Caki2 (cell line): ENCODE measurements around the gene KRTAP4-2. TPM values are rescaled to one million over a fixed set of nuclear protein-coding genes. Genes with fewer than 3 reads are reported as not detected.
A peak's percentile ranks its signal among the peaks of the same experiment; 100 is the strongest.

ENCODE experiments used
- DNase-seq: peaks from one replicate; pipeline ENCODE4 v3.0.0-alpha.2; 2015; ENCODE audit warnings: low read depth
- in situ Hi-C: cut with HindIII; loops from 2 replicates; pipeline ENCODE4 v1.10.0; 2016; ENCODE audit warnings: low sequenced_read_pairs, low pct_unique_long_range_greater_than_20kb, mixed read lengths
- total RNA-seq: library from RNA; depleted of rRNA; stranded (reverse); fragments of >200 nt; shearing (Covaris generic); gene quantifications from 2 replicates; pipeline ENCODE4 v1.2.3, GENCODE V29; 2014; ENCODE audit warnings: low replicate concordance; rRNA removed

Gene KRTAP4-2
- total RNA-seq, 1 experiment from 2014 or later = not detected

GRCh38 chr17:41131979-41132378 is 46.0 kb downstream of the KRTAP4-2 start:
- peak; percentile 16 for DNase-seq
- in situ Hi-C loops = no loop called here

Other genes starting within 250 kb of the KRTAP4-2 start
- gene KRT23, start 240.6 kb downstream of the KRTAP4-2 start, total RNA-seq = not detected in 2 replicates
- not detected in 2 replicates for gene KRT39, start 211.3 kb downstream of the KRTAP4-2 start, total RNA-seq
- not detected in 2 replicates for gene KRT40, start 193.9 kb downstream of the KRTAP4-2 start, total RNA-seq
- not detected in 2 replicates for gene KRTAP3-3, start 184.1 kb downstream of the KRTAP4-2 start, total RNA-seq
- not detected in 2 replicates for gene KRTAP3-2, start 178.3 kb downstream of the KRTAP4-2 start, total RNA-seq
- not detected in 2 replicates for gene KRTAP3-1, start 169.1 kb downstream of the KRTAP4-2 start, total RNA-seq
- gene KRTAP1-5, start 151.0 kb downstream of the KRTAP4-2 start, total RNA-seq = not detected in 2 replicates
- gene KRTAP1-4, start 148.0 kb downstream of the KRTAP4-2 start, total RNA-seq = not detected in 2 replicates
- not detected in 2 replicates for gene KRTAP1-3, start 143.3 kb downstream of the KRTAP4-2 start, total RNA-seq
- gene KRTAP1-1, start 136.8 kb downstream of the KRTAP4-2 start, total RNA-seq = not detected in 2 replicates
- gene KRTAP2-1, start 130.9 kb downstream of the KRTAP4-2 start, total RNA-seq = not detected in 2 replicates
- not detected in 2 replicates for gene KRTAP2-2, start 123.0 kb downstream of the KRTAP4-2 start, total RNA-seq
- not detected in 2 replicates for gene KRTAP2-3, start 118.1 kb downstream of the KRTAP4-2 start, total RNA-seq
- not detected in 2 replicates for gene KRTAP2-4, start 112.3 kb downstream of the KRTAP4-2 start, total RNA-seq
- not detected in 2 replicates for gene KRTAP4-7, start 94.1 kb downstream of the KRTAP4-2 start, total RNA-seq
- not detected in 2 replicates for gene KRTAP4-8, start 80.1 kb downstream of the KRTAP4-2 start, total RNA-seq
- gene KRTAP4-16, start 76.0 kb downstream of the KRTAP4-2 start, total RNA-seq = not detected in 2 replicates
- not detected in 2 replicates for gene KRTAP4-9, start 72.8 kb downstream of the KRTAP4-2 start, total RNA-seq
- not detected in 2 replicates for gene KRTAP4-11, start 59.8 kb downstream of the KRTAP4-2 start, total RNA-seq
- gene KRTAP4-12, start 54.0 kb downstream of the KRTAP4-2 start, total RNA-seq = not detected in 2 replicates
- gene KRTAP4-6, start 37.7 kb downstream of the KRTAP4-2 start, total RNA-seq = not detected in 2 replicates
- not detected in 2 replicates for gene KRTAP4-5, start 28.4 kb downstream of the KRTAP4-2 start, total RNA-seq
- not detected in 2 replicates for gene KRTAP4-4, start 17.5 kb downstream of the KRTAP4-2 start, total RNA-seq
- gene KRTAP4-3, start 10.0 kb downstream of the KRTAP4-2 start, total RNA-seq = not detected in 2 replicates
- gene KRTAP4-1, start 6.7 kb upstream of the KRTAP4-2 start, total RNA-seq = not detected in 2 replicates
- not detected in 2 replicates for gene KRTAP9-1, start 11.7 kb upstream of the KRTAP4-2 start, total RNA-seq
- gene KRTAP9-2, start 48.4 kb upstream of the KRTAP4-2 start, total RNA-seq = not detected in 2 replicates
- not detected in 2 replicates for gene KRTAP9-3, start 54.2 kb upstream of the KRTAP4-2 start, total RNA-seq
- gene KRTAP9-8, start 59.8 kb upstream of the KRTAP4-2 start, total RNA-seq = not detected in 2 replicates
- gene KRTAP9-4, start 71.5 kb upstream of the KRTAP4-2 start, total RNA-seq = not detected in 2 replicates
- not detected in 2 replicates for gene KRTAP9-9, start 77.2 kb upstream of the KRTAP4-2 start, total RNA-seq
- not detected in 2 replicates for gene KRTAP9-6, start 87.2 kb upstream of the KRTAP4-2 start, total RNA-seq
- gene KRTAP9-7, start 97.5 kb upstream of the KRTAP4-2 start, total RNA-seq = not detected in 2 replicates
- gene KRTAP29-1, start 124.6 kb upstream of the KRTAP4-2 start, total RNA-seq = not detected in 2 replicates
- not detected in 2 replicates for gene KRTAP16-1, start 131.1 kb upstream of the KRTAP4-2 start, total RNA-seq
- gene KRTAP17-1, start 137.5 kb upstream of the KRTAP4-2 start, total RNA-seq = not detected in 2 replicates
- not detected in 2 replicates for gene KRT33A, start 172.6 kb upstream of the KRTAP4-2 start, total RNA-seq
- not detected in 2 replicates for gene KRT33B, start 191.6 kb upstream of the KRTAP4-2 start, total RNA-seq
- 0.20 TPM in 1 of 2 replicates, not detected in the other for gene KRT34, start 204.1 kb upstream of the KRTAP4-2 start, total RNA-seq
- gene KRT31, start 219.4 kb upstream of the KRTAP4-2 start, total RNA-seq = not detected in 2 replicates
- gene KRT37, start 246.4 kb upstream of the KRTAP4-2 start, total RNA-seq = not detected in 2 replicates